Nucleus accumbens (tissue), 56 donors: ENCODE results near the gene CAMKV.
"Not testable (repeated sequence)": the region's sequence is repeated elsewhere in the genome, so short reads cannot be mapped to it uniquely, and the experiment has no call there.

ENCODE experiments used
- DNase-seq, 56 donors: peaks; one replicate each; lab custom pipeline; 2025; lab: John Stamatoyannopoulos, UW

Gene CAMKV, protein sequence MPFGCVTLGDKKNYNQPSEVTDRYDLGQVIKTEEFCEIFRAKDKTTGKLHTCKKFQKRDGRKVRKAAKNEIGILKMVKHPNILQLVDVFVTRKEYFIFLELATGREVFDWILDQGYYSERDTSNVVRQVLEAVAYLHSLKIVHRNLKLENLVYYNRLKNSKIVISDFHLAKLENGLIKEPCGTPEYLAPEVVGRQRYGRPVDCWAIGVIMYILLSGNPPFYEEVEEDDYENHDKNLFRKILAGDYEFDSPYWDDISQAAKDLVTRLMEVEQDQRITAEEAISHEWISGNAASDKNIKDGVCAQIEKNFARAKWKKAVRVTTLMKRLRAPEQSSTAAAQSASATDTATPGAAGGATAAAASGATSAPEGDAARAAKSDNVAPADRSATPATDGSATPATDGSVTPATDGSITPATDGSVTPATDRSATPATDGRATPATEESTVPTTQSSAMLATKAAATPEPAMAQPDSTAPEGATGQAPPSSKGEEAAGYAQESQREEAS

DNA sequence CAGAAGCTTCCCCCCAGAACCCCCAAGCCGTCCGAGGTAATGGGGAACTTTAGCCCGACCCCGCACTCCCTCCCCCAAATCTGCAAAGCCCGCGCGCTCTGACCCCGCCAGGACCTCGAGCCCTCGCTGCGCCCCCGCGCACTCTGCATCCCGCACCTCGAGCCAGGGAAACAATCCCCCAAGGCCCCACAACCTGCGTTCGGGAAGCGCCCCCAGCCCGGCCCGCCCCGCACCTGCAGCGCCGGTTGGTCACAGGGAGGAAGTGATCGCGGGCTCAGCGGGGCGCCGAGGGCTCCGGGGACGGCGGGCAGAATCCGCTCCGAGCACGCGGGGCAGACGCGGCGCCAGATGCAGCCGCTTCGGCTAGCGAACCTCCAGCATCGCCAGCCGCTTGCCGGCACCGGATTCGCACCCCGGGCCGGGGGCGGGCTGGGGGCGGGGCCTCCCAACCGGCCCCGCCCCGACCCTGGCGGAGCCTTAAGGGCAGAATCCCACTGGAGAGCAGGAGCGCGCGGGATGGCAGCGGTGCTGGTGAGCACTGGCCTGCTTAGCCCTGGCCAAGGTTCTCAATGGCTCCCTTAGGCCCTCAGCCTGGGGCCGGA, at the start of gene CAMKV:
TSS of gene CAMKV (minus strand) at position 382 of the 602 bp plus-strand sequence. CDS start 7,518 bp downstream, outside the sequence.
- peak in 29 of 56 donors; percentile 10 to 81 (median 43) for DNase-seq

DNA sequence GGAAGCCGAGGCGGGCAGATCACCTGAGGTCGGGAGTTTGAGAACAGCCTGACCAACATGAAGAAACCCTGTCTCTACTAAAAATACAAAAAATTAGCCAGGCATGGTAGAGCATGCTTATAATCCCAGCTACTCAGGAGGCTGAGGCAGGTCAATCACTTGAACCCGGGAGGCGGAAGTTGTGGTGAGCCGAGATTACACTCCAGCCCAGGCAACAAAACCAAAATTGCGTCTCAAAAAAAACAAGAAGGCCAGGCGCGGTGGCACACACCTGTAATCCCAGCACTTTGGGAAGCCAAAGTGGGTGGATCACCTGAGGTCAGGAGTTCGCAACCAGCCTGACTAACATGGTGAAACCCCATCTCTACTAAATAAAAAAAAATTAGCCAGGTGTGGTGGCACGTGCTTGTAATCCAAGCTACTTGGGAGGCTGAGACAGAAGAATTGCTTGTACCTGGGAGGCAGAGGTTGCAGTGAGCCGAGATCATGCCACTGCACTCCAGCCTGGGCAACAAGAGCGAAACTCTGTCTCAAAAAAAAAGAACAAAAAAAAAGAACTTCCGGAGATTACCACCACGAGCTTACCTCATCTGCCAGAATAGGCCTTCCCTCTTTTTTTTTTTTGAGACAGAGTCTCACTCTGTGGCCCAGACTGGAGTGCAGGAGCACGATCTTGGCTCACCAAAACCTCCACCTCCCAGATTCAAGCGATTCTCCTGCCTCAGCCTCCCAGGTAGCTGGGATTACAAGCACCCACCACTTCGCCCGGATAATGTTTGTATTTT, 48.3 kb upstream of the CAMKV start:
- DNase-seq: not testable (repeated sequence)

DNA sequence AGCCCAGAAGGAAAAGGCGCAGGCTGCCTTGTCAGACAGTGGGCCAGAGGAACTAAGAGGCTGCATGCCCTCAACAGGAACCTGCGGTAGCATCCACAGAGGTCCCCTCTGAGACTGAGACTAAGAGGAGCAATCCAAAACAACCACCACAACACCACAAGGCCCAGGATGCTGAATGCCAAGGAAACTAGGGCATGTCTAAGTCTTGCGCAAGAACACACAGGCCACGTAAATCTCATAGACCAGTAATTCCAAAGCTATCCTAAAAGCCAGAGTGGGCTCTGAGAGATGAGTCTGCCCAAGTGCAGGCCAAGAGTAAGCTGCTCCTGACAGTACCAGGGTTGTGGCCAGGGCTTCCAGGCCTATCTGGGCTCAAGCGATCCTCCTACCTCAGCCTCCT, 47.0 kb upstream of the CAMKV start:
- no peak for DNase-seq

DNA sequence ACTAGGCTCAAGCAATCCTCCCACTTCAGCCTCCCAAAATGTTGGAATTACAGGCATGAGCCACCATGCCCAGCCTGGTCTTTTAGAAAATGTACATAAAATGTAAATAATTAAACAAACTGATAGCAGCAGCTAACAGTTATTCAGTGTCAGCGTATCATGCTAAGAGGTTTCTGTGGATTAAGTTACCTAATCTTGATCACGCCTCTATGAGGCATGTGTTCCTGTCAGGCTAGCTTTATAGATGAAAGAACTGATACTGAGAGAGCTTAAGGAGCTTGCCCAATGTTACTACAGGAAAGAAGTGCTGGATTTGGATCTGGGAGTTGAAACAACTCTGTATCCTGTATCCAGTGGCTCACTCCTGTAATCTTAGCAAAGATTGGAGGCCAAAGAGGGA, 45.2 kb upstream of the CAMKV start:
- DNase-seq: no peak

DNA sequence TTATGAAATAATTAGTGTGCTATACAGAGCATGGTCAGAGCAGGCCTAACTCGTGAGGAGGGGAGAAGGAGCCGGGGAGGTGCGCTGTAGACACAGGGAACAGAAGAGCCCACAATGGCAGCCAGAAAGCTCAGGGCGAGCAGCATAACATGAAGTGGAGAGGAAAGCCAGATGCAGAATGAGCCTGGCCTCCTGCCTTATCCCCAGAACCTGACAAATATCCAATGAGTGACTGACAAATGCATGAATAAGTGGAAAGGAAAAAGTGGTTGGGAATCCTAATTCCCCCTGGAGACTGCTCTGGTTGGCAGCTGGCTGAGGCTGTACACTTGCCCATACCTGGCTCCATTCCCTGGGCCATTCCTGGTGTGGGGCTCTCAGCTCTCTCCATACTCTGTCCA, 43.2 kb upstream of the CAMKV start:
- DNase-seq: peak in 16 of 56 donors; percentile 6 to 51 (median 30)

DNA sequence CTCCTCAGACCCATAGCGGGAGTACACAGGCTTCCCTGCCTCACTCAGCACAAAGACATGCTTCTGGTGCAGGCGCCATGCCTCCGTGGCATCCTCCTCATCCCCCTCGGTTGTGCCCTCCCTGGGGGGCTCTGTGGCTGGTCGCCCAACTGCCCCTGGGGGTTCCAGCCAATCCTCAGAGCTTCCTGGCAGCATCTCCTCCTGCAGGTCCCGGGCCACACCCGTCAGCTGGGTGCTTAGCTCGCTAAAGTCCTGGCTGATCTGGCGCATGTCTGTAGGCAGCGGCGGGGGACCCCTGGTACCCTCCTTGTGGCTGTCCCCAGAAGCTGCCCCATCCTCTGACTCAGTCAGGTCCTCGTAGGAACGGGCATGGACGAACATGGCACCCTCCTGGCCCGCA, 41.9 kb upstream of the CAMKV start:
- DNase-seq: no peak

DNA sequence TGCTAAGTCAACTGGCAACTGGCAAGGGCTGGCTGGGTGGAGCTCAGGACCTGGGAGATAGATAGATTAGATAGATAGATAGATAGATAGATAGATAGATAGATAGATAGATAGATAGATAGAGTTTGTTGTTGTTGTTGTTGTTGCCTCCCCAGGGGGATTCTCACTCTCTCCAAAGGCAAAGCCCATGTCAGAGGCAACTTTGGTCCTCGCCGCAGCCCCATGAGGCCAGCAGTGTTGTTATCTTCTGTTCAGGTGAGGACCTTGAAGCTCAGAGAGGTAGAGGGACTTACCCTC, 41.4 kb upstream of the CAMKV start:
- no peak for DNase-seq

DNA sequence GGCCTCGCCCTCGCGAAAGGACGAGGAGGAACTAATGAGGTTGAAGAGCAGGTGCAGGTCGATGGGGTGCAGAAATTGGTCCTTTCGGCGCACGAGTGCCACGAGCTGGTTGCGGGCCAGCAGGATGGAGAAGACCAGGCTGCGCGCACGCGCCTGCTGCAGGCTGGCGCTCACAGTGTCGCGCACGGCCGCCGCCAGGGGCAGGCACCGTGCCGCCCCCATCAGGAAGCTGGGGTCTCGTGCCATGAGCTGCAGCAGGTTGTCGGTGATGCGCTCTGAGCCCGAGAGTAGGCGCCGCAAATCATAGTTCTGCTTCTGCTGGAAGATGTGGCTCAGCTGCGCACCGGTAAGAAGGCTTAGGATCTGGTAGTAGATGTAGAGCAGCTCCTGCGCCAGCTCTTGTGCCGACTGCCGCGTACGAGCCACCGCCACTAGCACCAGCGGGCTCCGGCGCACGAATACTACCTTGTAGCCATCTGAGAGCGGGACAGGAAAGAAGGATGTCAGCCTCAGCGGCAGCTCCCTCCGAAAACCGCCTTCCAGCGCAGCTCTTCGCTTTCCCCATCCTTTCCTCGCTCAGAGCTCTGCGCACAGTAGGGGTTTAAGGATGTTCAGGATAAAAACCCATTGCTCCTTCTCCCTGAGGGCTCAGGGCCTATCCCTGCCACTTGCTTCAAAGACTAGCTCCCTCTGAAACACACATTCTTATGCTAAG, 40.9 kb upstream of the CAMKV start:
- DNase-seq: peak in 6 of 56 donors; percentile 14 to 37 (median 15)

DNA sequence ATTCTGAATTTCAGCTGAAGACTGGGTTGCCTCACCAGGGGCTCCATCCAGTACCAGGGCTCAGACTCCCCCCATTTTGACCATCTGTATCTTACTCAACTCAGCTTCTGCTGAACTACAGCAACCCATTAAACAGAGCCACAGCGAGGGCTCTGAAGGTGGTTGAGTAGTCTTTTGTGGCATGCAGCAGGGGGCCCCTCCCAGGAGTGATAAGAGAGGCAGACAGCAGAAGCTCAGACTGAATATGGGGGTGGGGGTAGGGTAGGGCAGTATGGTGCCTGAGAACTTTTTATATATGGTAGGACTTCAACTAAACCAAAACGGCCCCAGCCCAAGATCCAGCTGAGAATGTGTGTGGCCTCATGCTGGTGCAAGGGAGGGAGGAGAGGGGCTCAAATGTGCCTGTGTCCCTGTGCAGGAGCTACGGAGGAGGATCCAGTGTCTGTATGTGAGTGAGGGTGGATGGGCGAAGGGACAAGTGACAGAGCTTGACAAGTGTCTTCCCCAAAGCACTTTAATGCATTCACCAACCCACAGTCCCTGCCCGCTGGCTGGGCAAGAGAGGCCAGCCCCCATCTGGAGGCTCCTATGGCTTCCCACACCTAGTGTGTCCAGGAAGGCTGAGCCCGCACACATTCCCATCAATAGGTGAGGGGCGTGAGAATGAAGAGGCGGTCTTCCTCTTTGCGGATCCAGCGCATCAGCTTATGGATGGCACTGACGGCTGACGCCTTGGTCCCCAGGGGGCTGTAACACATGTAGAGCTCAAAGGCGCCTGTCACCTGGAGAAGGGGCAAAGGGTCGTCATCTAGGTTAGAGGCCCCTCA, 38.9 kb upstream of the CAMKV start:
- no peak for DNase-seq

DNA sequence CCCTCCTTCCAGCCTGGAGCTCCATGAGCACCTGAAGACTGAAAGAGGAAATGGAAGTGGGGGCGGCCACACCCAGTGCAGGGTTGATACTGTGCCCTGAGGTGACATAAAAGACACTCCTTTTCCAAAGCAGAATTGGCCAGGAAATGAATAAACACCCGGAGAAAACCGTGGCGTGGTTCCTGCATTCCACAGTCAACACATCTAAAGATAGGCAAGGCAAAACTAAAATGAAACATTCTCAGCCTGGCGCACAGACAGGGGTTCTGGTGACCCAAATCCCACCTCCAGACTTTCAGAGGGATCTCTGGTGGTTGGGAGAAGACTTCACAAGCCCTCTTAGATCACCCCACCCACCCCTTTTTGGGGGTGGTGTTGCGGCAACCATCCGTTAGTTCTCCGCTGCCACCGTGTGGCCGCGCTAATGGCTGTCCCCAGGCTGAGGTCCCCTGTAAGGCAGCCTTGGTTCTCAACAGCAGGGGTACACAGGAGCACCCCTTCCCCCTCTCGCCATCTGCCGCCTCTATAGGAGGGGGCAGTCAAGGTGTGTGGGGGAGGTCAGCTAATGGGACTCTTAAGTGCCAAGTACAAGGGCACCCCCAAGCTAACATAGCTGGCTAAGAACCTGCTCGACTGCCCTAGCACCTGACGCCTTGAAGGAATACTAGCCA, 36.5 kb upstream of the CAMKV start:
- DNase-seq: peak in 29 of 56 donors; percentile 5 to 58 (median 24)

DNA sequence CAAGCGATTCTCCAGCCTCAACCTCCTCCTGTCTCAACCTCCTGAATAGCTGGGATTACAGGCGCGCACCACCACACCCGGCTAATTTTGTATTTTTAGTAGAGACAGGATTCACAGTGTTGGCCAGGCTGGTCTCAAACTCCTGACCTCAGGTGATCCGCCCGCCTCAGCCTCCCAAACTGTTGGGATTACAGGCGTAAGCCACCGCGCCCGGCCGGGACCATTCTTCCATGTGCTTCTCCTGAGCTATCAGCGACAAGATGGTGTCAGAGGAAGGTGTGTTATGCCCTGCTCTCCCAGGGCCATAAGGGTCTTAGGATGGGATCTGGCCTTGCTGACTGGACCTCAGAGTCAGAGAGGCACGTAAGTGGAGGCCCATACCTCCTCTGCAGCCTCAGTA, 34.7 kb upstream of the CAMKV start:
- not testable (repeated sequence) for DNase-seq

DNA sequence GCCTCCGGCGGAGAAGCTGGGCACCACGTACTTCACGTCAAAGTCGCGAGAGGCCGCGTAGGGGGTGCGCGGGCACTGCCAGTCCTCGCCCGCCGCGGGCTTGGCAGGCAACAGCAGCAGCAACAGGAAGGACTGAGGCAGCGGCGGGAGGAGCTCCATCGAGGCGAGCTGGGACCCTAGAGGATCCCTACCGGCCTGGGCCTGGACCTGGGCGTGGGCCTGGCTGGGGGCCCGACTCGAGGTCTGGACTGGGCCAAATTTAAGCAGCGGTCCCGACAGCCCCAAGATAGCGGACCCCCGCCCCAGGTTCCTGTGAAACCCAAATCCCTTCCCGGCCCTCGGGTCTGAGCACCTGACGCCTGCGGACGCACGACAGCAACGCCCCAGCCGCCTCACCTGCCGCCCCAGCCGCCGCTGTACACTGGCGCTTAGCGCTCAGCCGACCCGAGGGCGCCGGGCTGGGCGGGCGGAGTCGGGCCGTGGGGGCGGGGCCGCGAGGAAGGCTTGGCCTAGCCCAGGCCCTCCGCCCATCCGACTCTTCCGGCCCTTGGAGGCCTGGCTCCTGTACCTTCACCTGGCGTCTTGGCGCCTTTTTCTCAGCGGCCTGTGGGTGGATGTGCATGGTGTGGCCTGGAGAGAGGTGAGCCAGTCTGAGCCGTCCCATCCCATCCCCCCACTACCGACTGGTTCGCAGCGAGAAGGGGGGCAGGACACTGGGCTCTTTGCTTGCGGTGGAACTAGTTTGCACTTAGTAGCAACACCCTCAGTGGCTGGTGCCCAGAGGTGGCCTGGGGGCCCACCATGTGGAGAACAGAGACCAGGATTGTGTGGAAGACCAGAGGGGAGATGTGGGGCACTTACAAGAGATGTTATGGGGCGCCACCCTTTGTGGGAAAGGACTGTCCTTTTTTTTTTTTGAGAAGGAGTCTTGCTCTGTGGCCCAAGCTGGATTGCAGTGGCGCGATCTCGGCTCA, 34.0 kb upstream of the CAMKV start, which contains the start of gene MST1R:
TSS of gene MST1R (minus strand) at position 423 of the 974 bp plus-strand sequence. CDS start at position 159, 264 bp downstream.
- DNase-seq: peak in 1 of 56 donors; percentile 16

DNA sequence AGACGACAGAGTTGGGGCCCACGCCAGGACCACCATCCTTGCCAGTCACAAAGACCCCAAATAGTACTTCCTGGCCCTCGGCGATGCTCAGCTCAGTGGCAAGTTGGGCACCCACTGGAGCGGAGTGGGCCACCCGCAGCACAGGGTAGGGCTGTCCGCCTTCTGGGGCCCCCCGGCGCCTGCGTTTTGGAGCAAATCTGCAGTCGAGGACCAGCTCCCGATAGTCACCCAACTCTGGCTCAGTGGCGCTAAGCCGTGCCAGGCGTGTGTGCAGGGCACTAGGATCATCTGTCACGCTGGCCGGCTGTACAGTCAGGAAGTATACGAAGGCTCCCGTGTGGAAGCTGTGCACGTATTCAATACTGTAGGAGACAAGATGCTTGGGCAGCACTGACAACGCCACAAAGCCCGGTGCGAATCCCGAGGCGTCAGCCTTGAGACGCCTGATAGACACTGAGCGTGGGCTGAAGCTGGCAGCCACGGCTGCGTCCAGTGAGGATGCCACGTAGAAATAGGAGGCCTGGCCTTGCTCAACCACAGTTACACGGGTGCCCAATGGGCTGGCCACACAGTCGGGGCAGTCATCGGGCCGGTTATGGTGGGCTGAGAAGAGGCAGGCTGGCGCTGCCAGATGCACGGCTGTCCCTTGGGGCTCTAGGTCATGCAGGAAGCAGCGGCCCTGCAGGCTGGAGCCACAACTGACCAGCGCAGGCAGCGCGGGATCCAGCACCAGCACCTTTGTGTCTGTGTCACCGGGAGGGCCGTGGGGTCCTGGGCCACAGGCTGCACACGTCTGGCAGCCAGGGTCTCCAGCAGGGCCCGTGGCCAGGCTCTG, 33.0 kb upstream of the CAMKV start:
- DNase-seq: no peak

DNA sequence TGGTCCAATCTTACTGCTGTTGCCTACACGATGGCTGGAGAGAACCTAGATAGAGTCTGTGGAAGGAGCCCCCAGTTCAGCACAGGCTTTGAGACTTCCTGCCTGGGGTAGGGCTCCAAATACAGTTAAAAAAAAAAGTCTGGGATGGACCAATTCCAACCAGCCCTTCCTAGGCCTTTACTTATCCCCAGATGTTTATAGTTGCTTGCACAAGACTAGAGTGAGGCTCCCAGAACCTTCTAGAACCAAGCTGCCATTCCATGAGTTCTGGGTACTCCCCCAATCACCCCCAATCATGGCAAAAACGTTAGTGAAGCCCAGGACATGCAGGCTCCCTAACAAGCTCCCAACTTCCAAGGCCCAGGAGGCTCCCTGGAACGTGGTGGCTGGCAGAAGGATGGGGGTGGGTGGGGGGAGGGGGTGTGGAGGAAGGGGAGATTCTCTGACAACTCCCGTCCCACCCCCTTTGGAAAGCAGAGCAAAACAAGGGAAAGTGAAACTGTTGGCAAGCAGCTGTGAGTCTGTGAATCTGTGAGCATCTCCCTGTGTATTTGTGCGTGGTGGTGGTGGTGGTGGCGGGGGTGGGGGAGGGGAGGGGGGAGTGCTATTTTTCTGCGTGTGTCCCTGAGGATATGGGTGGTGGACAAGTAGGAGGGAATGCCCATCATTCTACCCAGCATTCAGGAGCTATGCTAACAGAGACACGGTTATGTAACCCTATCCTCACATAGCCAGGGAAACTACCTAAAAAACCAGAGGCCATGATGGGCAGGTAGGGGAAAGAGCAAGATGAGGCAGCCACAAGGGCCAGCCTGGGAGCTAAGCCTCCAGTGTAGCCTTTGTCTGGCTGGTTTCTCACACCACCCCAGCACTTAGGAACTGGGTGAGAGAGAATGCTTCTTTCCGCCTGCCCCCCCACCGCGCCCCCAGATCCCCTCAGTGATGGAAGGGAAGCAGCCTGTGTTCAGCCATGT, 31.9 kb upstream of the CAMKV start:
- no peak for DNase-seq

DNA sequence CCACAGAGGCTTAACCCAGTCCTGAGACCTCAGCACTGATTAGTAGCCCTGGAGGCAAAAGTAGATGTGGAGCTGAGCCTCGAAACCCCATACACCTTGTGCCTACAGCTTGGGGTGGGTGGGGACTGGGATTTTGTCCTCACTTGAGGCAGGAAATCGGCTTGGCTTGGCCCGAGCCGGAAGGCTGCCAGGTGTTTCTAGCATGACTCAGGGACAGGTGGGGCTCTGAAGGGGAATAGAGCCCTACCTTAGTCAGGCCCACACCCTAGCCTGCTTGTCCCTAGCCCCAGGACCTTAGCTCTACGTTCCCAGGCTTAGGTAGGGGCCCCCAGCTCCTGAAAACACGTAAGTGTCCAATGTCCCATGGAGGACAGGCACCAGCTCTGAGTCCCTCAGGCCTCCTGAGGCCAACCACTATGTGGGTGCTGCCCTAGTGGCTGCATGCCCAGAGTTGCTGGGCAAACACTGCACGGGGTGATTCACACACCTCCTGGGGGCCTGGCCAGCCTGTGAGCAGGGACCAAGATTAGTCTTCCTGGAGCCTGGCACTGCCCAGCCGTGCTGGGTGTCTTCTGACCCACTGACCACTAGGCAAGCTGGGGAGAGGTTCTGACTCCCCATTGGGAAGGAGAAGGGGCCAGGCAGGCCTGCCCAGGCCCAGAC, 30.9 kb upstream of the CAMKV start:
- DNase-seq: peak in 1 of 56 donors; percentile 35
